Measurements from ENCODE around the gene PPP2R5B. TPM values are rescaled to one million over a fixed set of nuclear protein-coding genes. Genes with fewer than 3 reads are reported as not detected.

Gene PPP2R5B
- total RNA-seq, 1 donor = 14.2 TPM

- no peak overlapping the region for H3K4me3 ChIP-seq (ENCODE audit: low read depth, low read length)
- TF ChIP-seq CTCF (IDR thresholded peaks at IDR 0.05; ENCODE audit: insufficient read depth, low read depth, low read length) = no peak
- DNase-seq (ENCODE audit: low read depth) = no peak
These were observed 2.2 kb downstream of the PPP2R5B start for GRCh38 chr11:64926689-64927088.

- no peak for TF ChIP-seq CTCF (IDR thresholded peaks at IDR 0.05; ENCODE audit: insufficient read depth, low read depth, low read length)
- H3K4me3 ChIP-seq (ENCODE audit: low read depth, low read length) = no peak overlapping the region
These were observed 4.5 kb downstream of the PPP2R5B start for GRCh38 chr11:64928957-64929356.

GRCh38 chr11:64929625-64930024 lies 5.1 kb downstream of the PPP2R5B start:
- no peak for TF ChIP-seq CTCF (IDR thresholded peaks at IDR 0.05; ENCODE audit: insufficient read depth, low read depth, low read length)
- DNase-seq (ENCODE audit: low read depth) = no peak

More at GRCh38 chr11:64928957-64929356, 4.5 kb downstream of the PPP2R5B start:
- DNase-seq (ENCODE audit: low read depth) = no peak

GRCh38 chr11:64930340-64930739 lies 5.9 kb downstream of the PPP2R5B start:
- H3K4me3 ChIP-seq (ENCODE audit: low read depth, low read length) = no peak overlapping the region
- no peak for DNase-seq (ENCODE audit: low read depth)
- no peak for TF ChIP-seq CTCF (IDR thresholded peaks at IDR 0.05; ENCODE audit: insufficient read depth, low read depth, low read length)

More at GRCh38 chr11:64929625-64930024, 5.1 kb downstream of the PPP2R5B start:
- H3K4me3 ChIP-seq (ENCODE audit: low read depth, low read length) = no peak overlapping the region

- no peak for TF ChIP-seq CTCF (IDR thresholded peaks at IDR 0.05; ENCODE audit: insufficient read depth, low read depth, low read length)
- DNase-seq (ENCODE audit: low read depth) = no peak
- H3K4me3 ChIP-seq (ENCODE audit: low read depth, low read length) = no peak overlapping the region
These were observed 6.8 kb downstream of the PPP2R5B start for GRCh38 chr11:64931290-64931689.

- DNase-seq (ENCODE audit: low read depth) = no peak
- no peak overlapping the region for H3K4me3 ChIP-seq (ENCODE audit: low read depth, low read length)
- TF ChIP-seq CTCF (IDR thresholded peaks at IDR 0.05; ENCODE audit: insufficient read depth, low read depth, low read length) = no peak
These were observed 7.8 kb downstream of the PPP2R5B start for GRCh38 chr11:64932324-64932723.

- no peak overlapping the region for H3K4me3 ChIP-seq (ENCODE audit: low read depth, low read length)
- no peak for DNase-seq (ENCODE audit: low read depth)
- no peak for TF ChIP-seq CTCF (IDR thresholded peaks at IDR 0.05; ENCODE audit: insufficient read depth, low read depth, low read length)
These were observed 8.9 kb downstream of the PPP2R5B start for GRCh38 chr11:64933213-64933934.
